ENCODE data around the gene MTR.

Gene MTR

DNA sequence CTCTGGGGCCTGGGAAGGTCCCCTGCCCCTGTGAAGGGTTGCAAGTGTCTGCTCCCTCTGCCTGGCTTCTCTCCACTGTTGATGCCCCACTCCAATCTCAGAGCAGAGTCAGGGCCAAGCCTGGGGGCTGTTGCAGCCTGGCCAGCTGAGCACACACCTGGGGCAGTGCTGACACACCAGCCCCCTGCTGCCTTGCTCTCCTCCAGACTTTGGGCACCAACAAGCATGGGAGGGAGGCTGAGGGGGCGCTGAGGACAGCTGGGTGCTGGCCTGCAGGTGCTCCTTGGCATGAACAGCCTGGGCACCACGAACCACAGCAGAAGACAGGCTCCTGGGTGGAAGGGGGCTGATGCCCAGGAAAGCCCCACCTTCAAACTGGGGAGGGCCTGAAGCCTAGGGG is 9.6 kb upstream of the MTR start:
- DNase-seq = no peak

DNA sequence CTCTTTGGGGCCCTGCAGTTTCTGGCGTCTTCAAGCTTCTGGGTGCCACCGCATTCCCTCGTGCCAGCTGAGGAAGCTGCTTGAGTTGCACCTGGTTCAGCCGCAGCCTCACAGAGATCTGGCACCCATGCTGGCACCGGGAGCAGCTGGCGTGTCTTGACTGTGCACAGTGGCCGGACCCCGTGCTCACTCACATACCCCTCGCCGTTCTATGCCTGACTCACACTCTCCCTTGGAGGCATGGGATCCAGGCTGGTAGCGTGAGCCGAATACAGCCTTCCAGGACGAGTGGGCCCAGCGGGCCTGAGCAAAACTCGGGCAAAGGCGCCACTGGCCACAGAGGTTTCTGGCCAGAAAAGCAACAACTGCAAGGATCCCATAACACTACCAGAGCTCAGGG is 8.6 kb upstream of the MTR start:
- no peak for DNase-seq

DNA sequence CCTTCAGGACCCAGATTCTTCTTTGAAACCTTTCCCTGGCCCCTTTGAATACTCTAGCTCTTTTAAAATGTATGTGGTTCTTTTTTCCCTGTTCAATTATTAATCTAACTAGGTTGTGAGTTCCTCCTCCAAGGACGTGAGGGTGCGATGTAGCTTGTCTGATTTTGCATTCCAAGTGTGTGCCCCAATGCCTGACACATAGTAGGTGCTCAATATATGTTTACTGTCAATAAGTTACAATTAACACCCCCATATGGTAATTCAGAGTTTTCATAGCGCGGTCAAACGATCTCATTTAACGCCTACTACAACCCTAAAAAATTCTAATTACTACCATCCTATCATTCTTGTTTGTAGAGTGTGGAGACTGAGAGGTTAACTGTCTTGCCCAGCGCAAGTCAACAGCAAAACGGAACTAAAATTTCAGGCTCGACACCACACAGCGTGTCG is 482 bp upstream of the MTR start:
- DNase-seq = peak; percentile 49

DNA sequence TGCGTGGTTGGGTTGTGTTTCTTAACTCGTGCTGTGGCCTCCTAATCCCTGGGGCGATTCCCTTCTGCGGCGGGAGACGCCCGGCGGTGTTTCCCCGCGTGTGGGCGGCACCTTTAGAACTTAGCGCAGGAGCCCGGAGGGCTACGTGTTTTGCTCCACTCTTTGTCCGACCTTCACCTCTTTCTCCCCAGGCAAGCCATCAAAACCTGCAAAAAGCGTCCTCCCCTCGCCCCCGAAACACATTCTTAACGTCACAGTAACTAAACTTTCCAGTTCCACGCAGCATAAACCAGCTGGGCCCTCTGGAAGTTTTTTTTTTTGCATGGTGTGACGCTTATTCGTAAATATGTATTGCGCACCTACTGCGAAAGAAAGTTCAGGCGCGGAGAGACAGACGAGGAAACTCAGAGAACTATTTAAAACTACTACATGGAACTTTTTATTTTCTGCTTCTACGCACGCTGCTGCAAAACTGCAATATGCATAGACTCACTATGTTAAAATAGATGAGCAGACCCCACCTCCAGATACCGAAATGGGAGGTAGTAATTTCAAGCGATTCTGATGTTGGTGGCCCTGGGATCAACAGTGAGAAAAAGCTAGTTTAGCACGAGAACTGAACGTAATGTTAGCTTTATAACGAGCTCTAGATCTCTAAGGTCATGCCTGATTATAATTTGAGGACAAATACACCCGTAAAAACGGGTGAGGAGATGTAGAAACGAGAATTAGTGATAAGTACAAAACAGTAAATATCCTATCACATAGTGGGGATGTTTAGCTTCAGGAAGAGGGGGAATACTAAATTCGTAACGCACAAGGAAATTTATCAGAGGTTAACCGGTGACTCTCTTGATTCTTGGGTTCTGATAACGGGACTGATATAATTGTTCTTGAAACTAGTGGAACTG is 920 bp downstream of the MTR start:
- peak; percentile 69 for DNase-seq

DNA sequence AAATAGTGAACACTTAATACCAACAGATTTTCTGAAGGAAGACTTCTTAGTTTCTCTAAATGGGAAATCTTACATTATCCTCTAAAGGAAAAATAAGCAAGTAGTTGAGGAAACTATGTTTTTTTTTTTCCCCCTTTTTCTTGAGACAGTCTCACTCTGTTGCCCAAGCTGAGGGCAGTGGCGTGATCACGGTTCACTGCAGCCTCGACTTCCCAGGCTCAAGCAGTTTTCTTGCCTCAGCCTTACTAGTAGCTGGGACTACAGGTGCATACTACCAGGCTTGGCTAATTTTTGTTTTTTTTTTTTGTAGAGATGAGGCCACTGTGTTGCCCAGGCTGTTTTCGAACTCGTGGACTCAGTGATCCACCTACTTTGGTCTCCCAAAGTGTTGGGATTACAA is 3.9 kb downstream of the MTR start:
- DNase-seq = no peak

DNA sequence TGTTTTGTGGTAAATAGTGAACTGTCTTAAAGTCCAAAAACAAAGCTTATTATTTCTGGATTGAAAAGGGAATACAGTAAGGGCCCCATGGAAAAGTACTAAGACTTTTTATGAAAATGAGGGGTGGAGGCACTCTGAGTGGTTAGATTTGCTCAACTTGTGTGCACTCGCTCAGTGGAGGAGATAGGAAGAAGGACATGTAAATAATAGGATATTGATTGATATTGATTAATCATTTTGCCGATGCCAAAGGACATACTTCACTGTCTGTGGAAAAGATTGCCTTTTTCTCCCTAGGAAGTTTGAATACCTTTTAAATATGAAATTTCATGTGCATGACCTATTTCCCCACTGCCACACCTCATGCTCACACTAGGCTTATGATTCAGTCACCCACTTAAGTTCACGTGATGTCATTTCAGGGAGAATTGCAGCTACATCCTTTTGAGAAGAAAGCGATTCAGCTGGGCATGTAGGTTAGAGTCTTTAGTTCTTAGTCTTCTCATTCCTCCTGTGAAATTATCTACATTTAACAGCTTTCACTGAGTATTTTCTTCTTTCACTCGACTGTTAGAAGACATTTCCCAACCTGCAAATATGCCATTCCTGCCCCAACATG is 5.0 kb downstream of the MTR start:
- no peak for DNase-seq

DNA sequence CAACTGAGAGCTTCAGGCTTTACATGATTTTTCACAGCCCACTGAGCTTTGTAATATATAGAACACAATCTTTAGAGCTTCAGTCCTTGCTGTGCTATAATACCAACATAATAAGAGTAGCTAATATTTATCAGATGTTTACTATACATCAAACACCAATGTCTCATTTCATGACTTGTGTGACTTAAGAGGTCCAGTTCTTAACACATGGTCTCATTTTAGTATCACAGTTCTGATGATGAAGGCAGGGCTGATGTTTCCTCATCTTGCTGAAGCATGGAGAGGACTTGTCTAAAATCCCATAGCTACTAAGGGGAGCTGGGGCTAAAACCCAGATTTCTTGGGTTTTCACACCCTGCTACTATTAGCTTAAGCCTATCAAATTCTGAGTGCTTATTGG is 5.5 kb downstream of the MTR start:
- no peak for DNase-seq

DNA sequence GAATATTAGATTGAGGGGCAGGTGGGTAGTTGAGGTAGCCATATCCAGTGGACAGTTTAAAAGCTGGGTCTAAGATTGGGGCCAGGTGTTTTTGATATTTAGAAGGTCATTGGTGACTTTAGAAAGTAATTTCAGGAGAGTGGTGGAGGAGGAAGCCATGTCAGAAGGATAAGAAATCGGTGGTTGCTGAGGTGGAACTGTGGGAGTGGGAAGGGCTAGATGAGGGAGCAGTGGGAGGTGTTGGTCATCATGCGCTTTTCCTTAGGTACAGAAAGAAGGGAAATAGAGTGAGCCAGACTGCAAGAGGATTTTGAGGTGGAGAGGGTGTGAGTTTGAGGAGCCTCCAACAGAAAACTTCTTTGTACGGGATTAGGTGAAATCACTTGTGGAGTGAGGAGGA is 7.2 kb downstream of the MTR start:
- no peak for DNase-seq

DNA sequence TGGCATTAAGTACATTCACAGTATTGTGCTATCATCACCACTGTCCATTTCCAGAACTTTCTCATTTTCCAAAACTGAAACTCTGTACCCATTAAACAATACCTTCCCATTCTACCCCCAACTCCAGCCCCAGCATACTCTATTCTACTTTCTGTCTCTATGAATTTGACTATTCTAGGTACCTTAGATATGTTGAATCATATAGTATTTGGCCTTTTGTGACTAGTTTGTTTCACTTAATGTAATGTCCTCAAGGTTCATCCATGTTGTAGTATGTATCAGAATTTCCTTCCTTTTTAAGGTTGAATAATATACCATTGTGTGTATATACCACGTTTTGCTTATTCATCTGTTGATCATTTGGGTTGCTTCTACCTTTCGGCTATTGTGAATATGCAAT is 11.5 kb downstream of the MTR start:
- DNase-seq = no peak

DNA sequence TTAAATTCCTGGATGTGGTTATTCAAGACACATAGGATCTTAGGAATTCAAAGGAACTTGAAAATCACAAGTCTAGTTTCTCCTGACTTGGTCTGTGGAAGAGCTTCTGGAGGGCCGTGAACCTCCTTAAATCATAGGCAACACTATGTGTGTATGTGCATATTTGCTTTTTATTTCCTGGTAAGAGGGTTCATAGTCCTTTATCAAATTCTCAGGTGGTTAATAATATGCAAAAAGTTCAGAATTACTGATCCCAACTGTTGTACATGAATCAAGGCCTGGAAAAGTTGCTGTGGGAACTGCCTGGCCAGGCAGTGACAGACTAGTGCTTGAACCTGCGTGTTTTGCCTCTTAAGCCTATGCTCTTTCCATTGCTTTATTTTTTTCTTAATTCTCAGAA is 12.9 kb downstream of the MTR start:
- DNase-seq = no peak

DNA sequence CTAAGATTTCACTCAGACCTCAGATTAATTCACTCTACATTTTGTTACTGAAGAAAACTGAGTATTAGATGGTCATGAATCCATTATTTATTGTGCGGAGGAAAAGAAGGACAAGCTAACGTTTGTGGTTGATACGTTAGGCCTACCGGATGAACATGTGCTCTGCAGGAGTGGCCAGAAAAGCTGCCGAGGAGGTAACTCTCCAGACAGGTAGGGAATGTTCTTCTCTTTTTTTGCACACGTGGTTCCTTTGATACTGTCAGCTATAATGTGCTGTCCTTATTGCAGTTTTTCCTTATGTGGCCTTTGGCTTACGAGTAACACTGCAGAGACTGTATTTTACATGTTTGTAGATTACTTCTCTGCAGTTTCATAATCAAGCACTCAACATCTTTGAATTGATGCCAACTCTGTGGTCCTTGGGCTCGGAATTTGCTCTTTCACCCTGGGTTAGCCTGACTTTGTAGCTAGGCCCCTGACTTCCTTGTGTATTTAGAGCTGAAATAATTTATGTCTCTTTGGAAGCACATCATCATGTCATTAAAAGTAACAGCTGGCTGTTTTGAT is 13.6 kb downstream of the MTR start:
- DNase-seq = no peak

DNA sequence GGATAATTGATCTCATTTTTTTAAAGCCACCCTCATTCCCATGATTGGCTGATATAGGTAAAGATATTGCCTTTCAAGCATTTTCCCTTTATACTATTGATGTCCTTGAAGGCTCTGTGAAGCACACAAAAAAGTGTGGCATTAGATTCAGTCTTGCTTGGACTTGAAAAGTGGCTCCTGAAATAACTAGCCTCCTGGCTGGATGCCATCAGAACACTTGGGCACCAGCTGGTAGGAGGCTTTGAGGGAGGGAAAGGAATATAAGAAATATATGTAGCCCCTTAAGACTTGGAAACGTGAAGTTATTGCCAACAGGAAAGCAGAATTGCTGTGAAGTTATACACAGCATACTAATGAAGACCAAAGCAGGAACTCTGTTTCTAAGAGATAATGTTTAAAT is 14.1 kb downstream of the MTR start:
- DNase-seq = no peak

DNA sequence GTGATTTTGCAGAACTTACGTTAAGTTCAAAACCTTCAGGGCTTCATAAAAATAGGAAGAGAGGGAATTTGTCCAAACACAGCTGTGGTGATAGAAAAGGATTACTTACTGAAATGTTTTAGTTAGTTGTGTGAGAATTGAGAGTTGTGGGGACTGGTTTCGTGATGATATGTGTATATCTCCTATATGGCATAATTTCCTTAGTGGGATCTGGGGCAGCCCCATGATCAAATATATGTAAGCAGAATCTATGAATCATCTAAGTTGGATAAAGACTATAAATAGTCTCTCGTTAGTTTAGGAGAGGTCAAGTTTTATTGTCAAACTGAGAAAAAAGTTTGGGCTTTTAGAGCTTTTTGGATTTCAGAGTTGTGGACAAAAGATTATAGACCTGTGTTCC is 14.9 kb downstream of the MTR start:
- no peak for DNase-seq

DNA sequence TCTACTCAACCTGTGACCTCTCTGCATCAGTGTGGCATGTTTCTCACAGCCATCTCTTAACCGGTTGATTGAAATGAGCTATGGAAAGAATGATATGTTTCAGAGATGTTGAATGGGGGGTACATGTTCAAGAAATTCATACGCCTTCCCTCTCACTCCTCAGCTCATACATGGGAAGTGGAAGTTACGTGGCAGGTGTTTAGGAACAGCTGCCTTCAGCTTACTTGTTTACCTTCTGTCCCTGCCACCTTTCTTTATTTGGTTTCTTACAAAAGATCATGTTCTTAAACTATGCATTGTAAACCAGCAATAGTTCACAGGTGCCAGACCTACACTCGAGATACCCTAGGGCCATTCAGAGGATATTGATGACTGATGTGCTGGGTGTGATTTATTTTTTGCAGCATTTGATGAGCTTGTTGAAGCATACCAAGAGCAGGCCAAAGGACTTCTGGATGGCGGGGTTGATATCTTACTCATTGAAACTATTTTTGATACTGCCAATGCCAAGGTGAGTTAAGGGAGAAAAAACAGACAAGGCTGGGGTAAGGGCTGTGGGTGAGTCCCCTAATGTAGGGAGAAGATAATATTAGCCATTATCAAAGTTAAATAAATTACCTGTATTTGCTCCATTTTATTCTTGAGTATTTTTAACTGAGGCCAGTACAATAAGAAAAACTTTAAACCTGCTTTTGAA is 17.4 kb downstream of the MTR start:
- DNase-seq = no peak

DNA sequence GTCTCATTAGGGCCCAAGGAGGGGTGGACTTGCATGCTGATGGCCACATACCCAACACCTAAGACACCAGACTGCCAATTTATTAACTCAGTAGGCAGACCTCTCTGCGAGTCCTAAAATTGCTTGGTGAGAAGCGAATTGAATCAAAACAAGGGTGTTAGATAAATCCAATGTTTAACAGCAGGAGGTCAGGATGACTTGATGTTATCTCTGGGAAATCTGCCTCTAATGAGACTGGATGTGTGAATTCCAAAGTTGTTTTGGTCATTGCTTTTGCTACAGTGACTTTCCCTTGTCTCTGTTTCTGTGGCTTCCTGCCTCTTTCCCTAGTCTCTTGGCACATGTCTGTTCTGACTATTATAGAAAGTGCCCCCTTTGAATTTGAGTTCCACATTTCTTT is 20.8 kb downstream of the MTR start:
- DNase-seq = no peak

DNA sequence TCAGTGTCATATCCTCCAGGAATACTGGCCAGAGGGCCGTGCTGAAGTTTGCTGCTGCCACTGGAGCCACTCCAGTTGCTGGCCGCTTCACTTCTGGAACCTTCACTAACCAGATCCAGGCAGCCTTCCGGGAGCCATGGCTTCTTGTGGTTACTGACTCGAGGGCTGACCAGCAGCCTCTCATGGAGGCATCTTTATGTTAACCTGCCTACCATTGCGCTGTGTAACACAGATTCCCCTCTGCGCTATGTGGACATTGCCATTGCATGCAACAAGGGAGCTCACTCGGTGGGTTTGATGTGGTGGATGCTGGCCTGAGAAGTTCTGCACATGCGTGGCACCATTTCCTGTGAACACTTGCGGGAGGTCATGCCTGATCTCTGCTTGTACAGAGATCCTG is 24.8 kb downstream of the MTR start:
- DNase-seq = no peak

DNA sequence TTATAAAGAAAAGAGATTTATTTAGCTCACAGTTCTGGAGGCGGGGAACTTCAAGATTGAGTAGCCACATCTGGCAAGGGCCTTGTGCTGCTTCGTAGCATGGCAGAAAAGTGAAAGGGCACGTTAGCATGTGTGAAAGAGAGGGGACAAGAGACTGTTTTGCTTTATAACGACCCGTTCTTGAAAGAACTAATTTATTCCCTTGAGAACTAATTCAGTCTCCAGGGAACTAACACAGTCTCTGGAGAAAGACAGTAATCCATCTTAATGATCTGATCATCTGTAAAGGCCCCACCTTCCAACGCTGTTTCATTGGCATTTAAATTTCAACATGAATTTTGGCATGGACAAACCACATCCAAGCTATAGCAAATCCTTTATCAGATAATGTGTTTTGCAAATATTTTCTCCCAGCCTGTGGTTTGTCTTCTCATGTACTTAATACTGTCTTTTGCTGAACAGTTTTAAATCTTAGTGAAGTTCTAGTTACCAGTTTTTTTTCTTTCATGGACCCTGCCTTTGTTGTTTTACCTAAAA is 26.1 kb downstream of the MTR start:
- no peak for DNase-seq

DNA sequence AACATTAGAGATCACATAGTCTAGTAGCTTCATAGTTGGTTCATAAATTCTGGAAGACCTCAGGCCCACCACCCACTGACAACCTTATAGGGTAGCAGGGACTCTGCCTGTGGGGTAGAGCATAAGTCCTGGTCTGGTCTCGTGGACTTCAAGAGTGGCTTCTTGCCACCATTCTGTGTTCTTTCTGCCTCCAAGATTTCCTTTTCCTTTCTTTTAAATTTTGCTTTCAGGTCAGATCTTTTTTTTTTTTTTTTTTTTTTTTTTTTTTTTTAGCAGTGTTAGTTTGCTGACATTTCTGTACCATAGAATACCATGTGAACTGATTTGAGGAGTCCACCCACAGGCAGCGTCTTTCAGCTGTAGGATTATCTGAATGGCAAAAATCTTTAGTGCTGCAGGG is 28.5 kb downstream of the MTR start:
- DNase-seq = no peak

DNA sequence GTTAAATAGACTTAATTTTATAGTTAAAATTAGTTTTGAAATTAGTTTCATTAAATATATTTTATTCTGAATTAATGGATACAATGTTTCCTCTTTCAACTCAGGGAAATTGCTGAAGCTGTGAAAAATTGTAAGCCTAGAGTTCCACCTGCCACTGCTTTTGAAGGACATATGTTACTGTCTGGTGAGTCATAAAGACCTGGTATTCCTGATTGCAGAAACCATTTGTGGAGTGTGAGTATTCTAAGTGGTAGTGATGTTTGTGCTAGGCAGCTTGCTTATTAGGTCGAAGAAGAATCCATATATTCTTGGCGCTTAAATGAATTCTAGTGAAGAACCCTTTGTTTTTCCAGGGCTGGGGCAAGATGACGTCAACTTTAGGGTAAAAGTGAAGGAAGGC is 34.0 kb downstream of the MTR start:
- DNase-seq = peak; percentile 2

DNA sequence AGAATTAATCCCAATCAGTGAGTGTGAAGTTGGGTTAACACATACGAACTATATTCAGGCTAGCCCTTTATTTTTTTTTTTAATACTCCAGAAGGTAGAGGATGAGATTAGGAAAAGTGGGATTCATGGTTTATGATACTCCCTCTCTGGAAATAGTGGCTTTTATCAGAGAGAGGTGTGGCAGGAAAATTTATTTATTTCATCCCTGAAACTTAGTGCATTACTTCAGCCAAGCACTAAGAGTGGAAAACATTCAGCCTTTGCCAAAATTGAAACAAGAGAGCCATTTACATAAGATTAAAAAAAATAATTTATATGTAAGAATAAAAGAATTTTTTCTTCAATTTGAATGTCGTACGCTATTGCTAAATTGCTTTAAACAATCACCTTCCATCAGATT is 35.0 kb downstream of the MTR start:
- DNase-seq = no peak

DNA sequence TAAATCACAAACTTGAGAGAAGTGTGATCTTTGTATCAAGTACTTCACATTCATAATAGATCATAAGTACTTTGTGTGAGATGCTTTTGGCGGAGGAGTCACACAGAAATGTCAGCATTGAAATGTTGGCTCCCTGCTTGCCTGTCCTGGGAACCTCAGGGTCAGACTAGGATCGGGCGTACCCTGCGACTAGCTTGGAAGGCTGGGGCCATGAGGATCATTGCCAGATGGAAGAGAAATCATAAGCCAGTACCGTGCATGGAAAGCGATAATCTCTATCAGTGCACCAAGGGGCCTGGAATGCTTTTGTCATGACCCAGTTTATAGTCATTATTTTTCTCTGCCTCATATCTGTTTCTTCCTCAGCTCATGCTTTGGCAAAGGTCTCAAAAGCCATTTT is 35.5 kb downstream of the MTR start:
- no peak for DNase-seq

DNA sequence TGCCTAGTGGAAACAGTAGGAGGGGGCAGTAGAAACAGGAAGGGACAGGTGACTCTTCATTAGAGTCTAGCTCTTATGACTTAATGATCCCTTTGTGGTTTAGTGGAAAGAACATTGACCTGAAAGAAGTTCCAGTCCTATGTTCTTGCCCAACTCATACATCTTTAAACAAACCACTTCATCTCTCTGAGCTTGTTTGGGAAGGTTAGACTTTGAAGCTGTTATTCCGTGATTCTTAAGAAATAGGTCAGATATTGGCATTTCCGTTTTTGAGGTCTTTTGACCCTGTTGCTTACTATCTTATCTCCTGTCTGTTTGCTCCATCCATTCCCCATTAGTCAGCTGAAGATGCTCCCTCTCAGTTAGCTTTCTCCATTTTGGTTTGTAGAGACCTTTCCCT is 38.5 kb downstream of the MTR start:
- no peak for DNase-seq

DNA sequence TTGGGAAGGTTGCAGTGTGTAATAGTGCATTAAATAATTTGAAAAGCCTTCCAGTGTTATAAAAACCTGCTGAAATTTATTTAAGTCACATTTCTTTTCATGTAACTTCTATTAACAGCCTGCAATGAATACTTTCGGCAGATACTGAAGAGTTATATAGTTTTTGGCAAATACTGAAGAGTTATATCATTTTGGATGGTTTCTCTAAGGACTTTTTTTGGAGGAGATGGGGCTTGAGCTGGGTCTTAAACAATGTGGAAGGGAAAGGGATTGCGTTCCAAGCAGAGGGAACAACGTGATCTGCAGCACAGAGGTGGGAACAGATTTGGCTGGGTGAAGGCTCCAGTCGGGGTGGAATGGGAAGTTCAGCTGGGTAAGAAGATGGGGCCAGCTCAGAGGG is 39.8 kb downstream of the MTR start:
- DNase-seq = no peak

DNA sequence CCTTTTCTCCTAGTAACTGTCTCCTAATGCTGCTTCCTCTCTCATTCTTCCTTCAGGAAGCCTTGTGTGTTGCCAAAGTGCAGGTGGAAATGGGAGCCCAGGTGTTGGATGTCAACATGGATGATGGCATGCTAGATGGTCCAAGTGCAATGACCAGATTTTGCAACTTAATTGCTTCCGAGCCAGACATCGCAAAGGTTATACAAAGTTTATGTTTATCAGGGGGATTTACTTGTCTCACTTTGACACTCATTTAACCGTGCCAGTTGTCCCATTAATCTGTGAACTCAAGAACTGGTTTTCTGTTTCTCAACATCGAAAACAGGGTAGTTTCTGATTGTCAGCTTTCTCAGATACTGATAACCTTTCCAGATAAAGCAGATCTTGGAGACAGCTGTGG is 40.4 kb downstream of the MTR start:
- no peak for DNase-seq

All from DMS53 (cell line).